Sciatic nerve (tissue), 2 donors: ENCODE results near the gene NFE2. TPM values are rescaled to one million over a fixed set of nuclear protein-coding genes. Genes with fewer than 3 reads are reported as not detected.
"Not testable (repeated sequence)": the region's sequence is repeated elsewhere in the genome, so short reads cannot be mapped to it uniquely, and the experiment has no call there.

Experiments used
- ATAC-seq: fragments of 200-7000 bp; cut with Tn5 transposase; one replicate; pipeline ENCODE4 v1.9.1; 2020; ENCODE audit warnings: mild to moderate bottlenecking, moderate library complexity
- DNase-seq: peaks from one replicate; pipeline ENCODE4 v3.0.0-alpha.2; 2020; ENCODE audit warnings: low spot score
- intact Hi-C: fragments of 100-400 bp; cut with DNase I; formaldehyde crosslinking; loops from one replicate; pipeline ENCODE4 v1.14.2; 2022
- total RNA-seq: library from RNA; stranded (reverse); fragmentation: NEBNext Ultra II Directional; extraction: Animal tissue kit (Norgen Biotek cat#: 25700); gene quantifications from one replicate; pipeline ENCODE4 v1.2.1, GENCODE V29; 2021
- donor health status: DM: no; HTN: no; CAD: no.
- donor health status: DM: no; HTN: no; CAD: no.

NFE2 gene
- total RNA-seq, 1 donor from 2014 or later, result 7.7 TPM

DNA sequence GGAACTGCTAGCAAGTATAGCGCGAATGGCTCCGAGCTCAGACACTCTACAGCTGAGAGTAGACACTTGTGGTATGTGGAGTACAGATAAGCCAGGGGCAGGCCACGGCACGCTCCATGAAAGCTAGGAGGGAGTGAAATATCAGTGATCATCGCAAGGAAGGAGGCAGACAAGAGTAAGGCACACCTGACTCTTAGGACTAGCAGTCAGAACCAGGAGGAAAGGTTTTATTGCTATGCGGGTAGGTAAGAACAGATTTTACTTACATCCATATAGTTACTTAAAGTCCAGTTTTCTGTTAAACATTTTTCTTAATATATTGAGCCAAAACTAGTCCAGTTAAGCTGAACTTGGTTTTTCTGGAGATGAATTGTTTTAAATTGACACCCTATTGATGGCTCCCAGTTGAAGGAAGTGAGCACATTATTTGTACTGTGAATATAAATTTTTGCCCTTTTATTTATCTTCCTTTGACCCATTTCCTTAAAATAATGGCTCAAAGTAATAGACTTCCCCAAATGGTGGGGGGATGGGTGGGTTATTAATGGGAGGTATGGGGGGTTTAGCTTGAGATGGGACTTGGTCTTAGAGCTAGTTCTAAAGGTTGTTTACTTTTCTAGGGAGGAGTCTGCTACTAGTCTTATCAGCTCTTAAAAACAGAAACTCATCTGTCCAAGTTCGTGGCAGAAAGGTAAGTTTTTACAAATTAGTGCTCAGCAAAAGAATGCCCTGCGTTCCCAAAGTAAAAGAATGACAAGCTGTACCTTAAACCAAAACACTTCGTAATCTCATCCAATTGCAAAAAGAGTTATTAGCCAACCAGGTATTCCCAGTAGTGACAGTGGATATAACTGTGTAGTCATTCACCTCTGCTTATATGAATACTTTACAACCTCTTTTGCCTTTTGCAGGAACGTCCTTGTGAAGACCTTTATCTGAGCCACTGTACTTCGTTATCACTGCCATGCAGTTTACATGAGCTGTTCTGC, 14.5 kb downstream of the NFE2 start:
- ATAC-seq, result no peak
- no peak for DNase-seq
- intact Hi-C loops, result no loop called here

GRCh38 chr12:54285150-54286041, 15.4 kb downstream of the NFE2 start:
- DNase-seq (no peak), ATAC-seq (no peak)
- intact Hi-C loops, result no loop called here

- intact Hi-C loops, DNase-seq, ATAC-seq: not testable (repeated sequence)
Measured at GRCh38 chr12:54284070-54284780, 16.6 kb downstream of the NFE2 start.

DNA sequence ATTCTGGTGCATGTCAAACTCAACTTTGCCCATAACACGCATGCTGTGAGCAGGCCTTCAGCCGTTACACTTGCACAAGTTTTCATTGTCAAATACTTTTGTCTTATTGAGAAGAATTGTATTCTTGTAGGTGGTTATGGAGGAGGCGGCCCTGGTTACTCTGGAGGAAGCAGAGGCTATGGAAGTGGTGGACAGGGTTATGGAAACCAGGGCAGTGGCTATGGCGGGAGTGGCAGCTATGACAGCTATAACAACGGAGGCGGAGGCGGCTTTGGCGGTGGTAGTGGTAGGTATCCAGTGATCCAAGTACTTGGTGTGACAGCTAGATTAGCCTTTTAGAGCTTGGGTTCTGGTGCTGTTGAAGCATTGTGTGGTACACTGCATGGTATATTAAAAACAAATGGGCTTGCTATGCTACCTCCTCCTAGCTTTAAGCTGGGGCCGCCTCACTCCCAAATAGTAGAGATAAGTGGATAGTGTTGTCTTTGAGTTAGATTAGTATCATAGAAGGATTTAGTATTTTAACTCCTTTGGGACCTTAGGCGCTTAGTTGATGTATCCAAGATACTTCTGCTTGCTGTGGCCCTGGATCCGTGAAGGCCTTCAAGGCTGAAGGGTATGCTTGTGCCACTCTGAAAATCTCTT, 17.7 kb downstream of the NFE2 start:
- DNase-seq (no peak), ATAC-seq (no peak)
- intact Hi-C loops, result no loop called here

GRCh38 chr12:54281694-54282093, 19.1 kb downstream of the NFE2 start:
- ATAC-seq, DNase-seq, intact Hi-C loops: not testable (repeated sequence)

GRCh38 chr12:54281261-54281638, 19.6 kb downstream of the NFE2 start:
- ATAC-seq, intact Hi-C loops, DNase-seq: not testable (repeated sequence)

DNA sequence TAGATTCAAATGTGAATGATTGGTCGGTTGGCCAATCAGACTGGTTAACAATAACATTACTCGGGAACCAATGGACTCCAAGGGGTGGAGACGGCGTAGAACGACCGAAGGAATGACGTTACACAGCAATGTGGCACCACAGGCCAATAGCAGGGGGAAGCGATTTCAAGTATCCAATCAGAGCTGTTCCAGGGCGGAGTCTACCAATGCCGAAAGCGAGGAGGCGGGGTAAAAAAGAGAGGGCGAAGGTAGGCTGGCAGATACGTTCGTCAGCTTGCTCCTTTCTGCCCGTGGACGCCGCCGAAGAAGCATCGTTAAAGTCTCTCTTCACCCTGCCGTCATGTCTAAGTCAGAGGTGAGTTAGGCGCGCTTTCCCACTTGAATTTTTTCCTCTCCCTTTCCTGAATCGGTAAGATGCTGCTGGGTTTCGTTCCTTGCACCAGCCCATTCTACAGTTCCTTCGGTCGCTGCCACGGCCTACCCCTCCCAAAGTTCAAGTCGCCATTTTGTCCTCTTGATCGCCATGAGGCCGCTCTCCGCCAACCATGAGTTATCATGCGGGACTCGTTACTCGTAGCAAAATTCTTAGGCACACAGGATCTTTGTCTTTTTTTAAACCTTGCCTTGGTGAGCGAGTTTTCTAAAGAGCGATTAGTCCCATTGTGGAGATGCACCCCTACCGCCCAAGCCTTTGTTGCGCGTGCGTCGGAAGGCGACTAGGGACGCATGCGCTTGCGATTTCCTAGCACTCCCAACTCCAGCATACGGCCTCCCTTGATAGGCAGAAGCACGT, 20.2 kb downstream of the NFE2 start, which contains the start of gene HNRNPA1:
HNRNPA1 (plus strand) TSS at position 259 of the 793 bp plus-strand sequence; CDS start at position 341, 82 bp downstream.
- ATAC-seq, result peak; percentile 96
- intact Hi-C loops, result no loop called here
- peak; percentile 95 for DNase-seq

- peak; percentile 94 for ATAC-seq
- DNase-seq, result peak; percentile 100
- intact Hi-C loops, result no loop called here
Measured at GRCh38 chr12:54279632-54280467, 21.0 kb downstream of the NFE2 start, which contains the start of gene CBX5. Gene CBX5, minus strand, starts transcription at chr12:54280122. Its CDS starts 22,472 bp downstream, at chr12:54257650.

DNA sequence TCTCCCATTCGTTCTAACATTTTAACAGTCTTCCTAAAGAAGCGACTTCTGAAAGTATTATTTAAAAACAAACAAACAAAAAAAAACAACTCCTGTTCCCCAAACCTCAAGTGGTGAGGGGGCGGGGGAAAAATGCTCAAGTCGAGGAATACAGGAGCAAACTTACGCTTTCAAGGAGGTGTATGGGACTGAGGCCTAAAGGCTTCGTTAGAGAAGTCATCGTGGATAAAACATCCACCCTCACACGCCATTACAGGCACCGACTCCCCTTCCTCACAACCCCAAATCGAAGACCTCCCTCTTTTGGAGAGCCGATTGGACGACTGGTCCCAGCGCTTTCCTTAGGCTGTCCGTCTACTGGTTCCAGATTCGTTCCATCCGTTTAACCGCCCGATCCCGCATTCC, 21.6 kb downstream of the NFE2 start:
- intact Hi-C loops, result no loop called here
- ATAC-seq (no peak), DNase-seq (no peak)

DNA sequence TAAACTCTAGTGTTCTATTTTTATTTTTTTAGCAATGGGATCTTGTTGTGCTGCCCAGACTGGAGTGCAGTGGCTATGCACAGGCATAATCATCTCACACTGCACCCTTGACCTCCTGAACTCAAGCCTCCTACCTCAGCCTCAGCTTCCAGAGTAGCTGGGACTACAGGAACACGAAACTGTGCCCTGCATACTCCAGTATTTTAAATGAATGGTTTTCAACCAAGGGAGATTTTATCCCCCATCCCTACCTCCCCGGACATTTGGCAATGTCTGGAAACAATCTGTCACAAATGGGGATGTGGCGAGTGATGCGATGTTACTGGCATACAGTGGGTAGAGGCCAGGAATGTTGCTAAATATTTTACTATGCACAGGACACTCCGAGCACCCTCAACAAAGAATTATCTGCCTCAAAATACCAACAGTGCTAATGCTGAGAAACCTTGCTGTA, 23.0 kb downstream of the NFE2 start:
- no peak for DNase-seq
- intact Hi-C loops, result no loop called here
- no peak for ATAC-seq

DNA sequence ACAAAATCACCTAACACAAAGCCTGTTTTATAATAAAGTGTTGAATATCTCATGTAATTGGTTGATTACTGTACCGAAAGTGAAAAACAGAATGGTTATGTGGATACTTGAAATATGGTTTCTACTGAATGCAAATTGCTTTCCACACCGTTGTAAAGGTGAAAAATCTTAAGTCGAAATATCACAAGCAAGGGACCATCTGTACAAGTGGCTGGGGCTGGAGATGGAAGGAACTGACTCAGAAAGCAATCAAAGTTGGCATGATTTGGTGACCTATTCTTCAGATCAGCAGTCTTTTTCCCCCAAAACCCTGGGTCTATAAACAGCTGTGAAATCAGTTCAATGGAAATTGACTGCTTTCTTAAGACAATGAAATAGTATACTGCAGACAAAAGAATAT, 24.4 kb downstream of the NFE2 start:
- ATAC-seq (no peak), DNase-seq (no peak)
- intact Hi-C loops, result no loop called here

DNA sequence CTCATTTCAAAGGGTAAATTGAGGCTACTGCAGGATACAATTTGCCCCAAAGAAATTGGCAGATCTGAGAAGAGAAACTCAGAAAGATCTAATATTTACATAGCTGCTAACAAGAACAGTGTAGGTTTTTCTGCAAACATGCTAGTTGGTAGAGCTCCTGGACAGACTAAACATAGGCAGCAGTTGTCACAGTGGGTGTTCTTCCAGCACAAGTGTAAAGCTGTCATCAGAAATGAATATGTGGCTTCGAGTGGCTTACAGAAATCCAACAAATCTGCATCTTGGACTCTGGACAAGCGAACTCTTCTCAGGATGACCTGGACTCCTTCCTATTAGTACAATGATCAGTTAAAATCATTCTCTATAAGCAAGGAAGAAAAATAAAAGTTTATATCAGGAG, 26.8 kb downstream of the NFE2 start:
- intact Hi-C loops, result no loop called here
- ATAC-seq, result no peak
- no peak for DNase-seq

DNA sequence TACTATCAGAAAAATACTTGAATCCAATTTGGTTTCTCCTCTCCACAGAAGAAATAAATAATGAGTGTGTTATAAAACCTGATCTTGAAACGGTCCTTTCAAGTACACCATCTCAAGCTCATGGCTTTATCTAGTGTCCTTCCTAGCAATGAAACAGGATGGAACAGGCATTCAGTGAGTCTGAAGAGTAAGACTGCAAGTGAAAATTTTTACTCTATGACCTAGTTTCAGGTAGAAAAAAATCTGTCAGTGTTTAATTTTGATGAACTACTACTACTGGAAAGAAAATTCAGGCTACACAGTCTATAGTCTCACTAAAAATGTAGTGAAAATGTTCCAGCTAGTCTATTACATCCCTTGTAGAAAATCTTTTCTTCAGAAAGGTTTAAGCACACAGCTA, 28.6 kb downstream of the NFE2 start:
- ATAC-seq (no peak), DNase-seq (no peak)
- intact Hi-C loops, result no loop called here

- ATAC-seq (no peak), DNase-seq (no peak)
- intact Hi-C loops, result no loop called here
Measured at GRCh38 chr12:54270345-54270744, 30.5 kb downstream of the NFE2 start.

GRCh38 chr12:54266852-54267251, 34.0 kb downstream of the NFE2 start:
- ATAC-seq, result no peak
- DNase-seq, result no peak
- intact Hi-C loops, result no loop called here

DNA sequence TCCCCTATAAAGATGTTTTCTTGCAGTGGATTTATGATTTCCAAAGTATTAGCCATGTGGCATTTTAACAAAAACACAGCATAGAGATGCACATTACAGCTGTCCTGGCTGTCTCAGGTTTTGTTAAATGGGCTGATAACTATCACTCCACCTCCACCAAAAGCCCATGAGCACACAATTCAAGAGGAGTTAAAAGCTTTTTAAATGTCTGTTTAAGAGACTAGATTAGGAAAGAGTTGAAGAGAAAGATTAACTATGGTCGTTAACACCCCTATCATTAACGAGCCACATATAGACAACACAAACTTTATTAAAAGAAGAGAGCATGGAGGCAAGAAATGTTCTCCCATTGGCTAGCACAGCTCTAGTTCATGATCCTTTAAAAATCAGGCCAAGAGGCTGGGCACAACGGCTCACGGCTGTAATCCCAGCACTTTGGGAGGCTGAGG, 35.4 kb downstream of the NFE2 start:
- DNase-seq (no peak), ATAC-seq (no peak)
- intact Hi-C loops, result no loop called here
